CD4-positive, alpha-beta T cell treated with Interleukin-4 for 4 hours (primary cell): ENCODE measurements around the gene EIF6.

Experiments used
- DNase-seq: peaks from one replicate; pipeline ENCODE4 v3.0.0-alpha.2; 2020

The EIF6 gene

GRCh38 chr20:35251613-35251940, 33.0 kb downstream of the EIF6 start:
- no peak for DNase-seq

- no peak for DNase-seq
Measured at GRCh38 chr20:35248641-35249475, 35.7 kb downstream of the EIF6 start.

DNA sequence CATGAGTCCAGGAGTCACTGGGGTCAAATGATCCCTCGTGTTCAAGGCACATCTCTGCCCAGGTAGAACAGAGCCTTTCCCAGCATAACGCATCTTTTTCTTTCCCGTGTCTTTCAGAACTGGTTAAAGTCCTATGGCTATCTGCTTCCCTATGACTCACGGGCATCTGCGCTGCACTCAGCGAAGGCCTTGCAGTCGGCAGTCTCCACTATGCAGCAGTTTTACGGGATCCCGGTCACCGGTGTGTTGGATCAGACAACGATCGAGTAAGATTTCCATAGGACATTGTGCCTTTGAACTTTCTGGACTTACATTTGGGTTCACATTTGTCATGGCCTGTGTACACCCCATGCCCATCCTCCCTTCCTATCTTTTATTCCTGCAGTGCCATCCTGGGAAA, 37.8 kb downstream of the EIF6 start:
- no peak for DNase-seq

DNA sequence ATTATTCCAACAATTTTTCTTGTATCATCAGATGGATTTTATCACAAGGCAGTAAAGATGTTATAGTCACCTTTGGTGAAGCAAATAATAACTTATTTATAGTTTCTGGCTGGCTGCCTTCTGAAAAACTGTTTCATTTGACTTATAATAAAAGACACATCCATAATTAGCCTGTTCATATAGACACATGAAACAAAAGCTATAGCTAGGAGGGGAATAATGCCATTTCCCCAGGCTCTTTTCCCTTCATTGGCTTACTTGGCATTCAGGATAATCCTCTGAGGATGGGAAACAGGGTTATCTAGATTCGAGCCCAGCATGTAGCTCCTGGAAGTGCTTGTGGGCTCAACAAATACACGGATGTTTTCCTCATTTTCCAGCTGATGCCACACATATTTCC, 40.6 kb downstream of the EIF6 start:
- no peak for DNase-seq

DNA sequence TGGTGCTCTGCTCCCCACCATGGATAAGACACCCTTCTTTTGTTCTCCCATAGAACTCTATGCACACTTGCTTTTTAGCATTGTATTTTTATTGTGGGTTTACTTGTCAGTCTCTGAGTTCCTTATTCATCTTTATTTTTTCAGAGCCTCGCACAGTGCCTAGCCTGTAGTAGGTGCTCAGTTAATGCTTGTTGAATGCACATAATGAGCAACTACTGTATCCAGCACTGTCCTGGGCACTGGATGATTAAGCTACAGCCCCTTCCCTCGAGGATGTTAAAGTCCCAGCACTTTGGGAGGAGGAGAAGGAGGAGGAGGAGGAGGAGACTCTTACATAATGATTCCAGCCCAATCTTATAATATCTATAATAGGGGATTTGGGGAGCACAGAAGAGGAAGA, 41.3 kb downstream of the EIF6 start:
- no peak for DNase-seq

DNA sequence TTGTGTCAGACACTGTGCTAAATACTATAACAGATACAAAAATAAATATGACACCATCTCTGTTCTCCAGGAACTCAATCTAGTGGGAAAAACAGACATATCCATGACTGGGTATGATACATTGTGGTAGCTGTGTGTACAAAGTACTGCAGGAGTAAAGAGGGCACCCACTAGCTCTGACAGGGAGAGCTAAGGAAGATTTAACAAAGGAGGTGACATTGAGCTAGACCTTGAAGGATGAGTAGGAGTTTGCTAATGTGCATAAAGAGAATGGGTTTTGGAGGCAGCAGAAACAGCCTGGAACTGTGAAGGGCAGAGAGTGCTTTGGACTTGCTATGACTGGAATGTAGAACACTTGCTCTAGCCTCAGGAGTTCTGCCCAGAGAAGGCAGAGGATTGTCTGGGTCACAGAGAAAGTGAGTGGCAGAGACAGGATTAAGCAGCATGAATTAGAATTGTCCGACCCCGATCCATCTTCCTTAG, 43.7 kb downstream of the EIF6 start:
- no peak for DNase-seq

DNA sequence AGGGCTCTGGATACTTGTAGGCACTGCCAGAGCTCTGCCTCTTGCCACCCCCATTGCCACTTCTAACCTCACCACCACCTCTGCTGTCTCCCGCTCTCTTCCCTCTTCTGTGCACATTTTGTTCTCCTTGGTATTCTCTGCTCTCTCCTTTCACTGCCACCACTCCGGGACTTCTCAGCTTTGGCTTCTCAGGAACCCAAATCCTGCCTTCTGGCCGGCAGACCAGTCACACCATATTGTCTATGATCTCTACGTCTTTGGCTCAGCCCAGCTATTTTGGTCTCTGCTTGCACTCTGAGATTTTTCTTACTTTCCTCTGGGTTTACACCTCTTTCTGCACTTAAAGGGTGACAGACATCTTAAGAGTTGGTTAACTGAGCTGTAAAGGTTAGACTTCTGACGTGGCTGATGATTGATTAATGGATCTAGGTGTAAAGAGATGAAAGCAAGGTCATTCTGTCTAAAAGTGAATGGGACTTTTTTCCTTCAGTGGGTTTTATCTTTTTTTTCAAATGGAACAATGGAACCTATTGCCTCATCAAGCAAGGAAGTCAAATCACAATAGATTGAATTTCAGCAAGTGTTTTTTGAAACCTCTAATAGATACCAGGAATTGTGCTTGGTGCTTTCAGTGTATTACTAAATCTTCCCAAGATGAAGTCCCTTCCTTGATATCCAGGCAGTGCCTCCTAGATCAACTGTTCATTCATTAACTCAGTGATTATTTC, 44.3 kb downstream of the EIF6 start:
- DNase-seq, result no peak

DNA sequence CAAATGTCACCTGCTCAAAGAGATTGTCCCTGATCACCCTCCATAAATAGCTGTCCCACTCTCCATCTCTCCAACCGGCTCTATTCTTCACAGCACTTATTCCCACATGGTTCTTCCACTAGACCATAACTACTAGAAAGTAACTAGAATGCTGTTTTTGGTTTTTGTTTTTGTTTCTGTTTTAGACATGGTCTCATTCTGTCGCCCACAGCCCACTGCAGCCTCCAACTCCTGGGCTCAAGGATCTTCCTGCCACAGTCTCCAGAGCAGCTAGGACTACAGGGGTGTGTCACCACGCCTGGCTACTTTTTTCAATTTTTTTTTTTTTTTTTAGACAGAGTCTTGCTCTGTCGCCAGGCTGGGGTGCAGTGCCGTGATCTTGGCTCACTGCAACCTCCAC, 45.8 kb downstream of the EIF6 start:
- DNase-seq, result no peak

DNA sequence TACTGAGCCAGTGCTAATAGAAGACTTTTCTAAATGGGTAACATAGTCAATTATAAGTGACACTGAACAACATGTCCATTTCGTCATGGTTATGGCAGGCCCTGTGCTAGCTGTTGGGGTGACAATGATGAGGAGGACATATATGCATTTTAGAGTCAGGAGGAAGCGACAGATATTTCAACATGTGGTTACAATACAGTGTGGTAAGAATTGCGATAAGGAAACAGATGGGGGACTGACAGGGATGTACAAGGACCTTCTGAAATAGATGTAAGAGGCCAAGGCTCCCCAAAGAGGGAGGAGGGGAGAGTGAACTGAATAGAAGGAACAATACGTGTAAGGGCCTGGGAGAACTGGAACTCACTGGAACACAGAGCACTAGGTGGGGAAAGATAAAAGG, 46.4 kb downstream of the EIF6 start:
- DNase-seq, result no peak

- no peak for DNase-seq
Measured at GRCh38 chr20:35237486-35237885, 47.1 kb downstream of the EIF6 start.

DNA sequence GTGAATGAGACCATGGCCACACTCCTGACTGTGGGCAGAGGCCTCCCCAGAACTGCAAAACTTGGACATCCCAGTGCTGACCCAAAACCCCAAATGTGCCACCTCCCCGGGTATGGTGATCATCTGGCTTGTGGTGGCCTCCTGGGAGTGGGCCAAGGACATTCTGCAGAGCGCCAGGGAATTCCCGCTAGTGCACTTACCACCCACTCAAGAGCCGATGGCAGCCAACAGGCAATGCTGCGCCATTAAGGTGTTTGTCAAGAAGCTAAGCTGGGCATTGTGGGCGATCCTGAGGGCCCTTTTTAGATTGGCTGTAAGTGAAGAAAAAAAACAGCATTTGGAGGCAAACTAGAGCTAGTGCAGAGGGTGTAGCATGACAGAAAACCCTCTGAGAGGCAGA, 48.7 kb downstream of the EIF6 start:
- DNase-seq, result no peak

- DNase-seq, result no peak
Measured at GRCh38 chr20:35232575-35232974, 52.0 kb downstream of the EIF6 start.
